CD14-positive monocyte (primary cell): Measurements from ENCODE around the gene NPM1. TPM values are rescaled to one million over a fixed set of nuclear protein-coding genes. Genes with fewer than 3 reads are reported as not detected.

Experiments used
- DNase-seq, 3 donors: peaks; one replicate each; pipeline ENCODE4 v3.0.0-alpha.2; 2011 to 2022
- H2AFZ ChIP-seq: 2 replicates; pipeline ENCODE4 v1.6.0; 2012; ENCODE audit warnings: mild to moderate bottlenecking, low read depth, low read length, inconsistent platforms; ENCODE audit not compliant: insufficient read depth, poor library complexity, severe bottlenecking
- H3K27ac ChIP-seq, 2 donors: 1 replicate in 1 of 2; 2 replicates in 1 of 2; pipeline ENCODE4 v1.5.1; 2012 to 2013; ENCODE audit warnings: low read length in 2 of 2, control low read depth in 1 of 2, inconsistent platforms in 1 of 2, low read depth in 1 of 2, mild to moderate bottlenecking in 1 of 2
- H3K27me3 ChIP-seq, 2 donors: one replicate each; pipeline versions ENCODE4 v1.6.0 to v1.6.1; 2011 to 2013; ENCODE audit warnings: low read length in 2 of 2; ENCODE audit not compliant: control insufficient read depth in 2 of 2, insufficient read depth in 2 of 2
- H3K36me3 ChIP-seq, 2 donors: replicated peaks in 1 of 2; 1 replicate in 1 of 2; 2 replicates in 1 of 2; pipeline versions ENCODE4 v1.5.1 to v1.6.1; 2012 to 2013; ENCODE audit warnings: low read length in 2 of 2, control low read depth in 1 of 2, inconsistent platforms in 1 of 2, mild to moderate bottlenecking in 1 of 2; ENCODE audit not compliant: insufficient read depth in 2 of 2, control insufficient read depth in 1 of 2
- H3K4me1 ChIP-seq, 2 donors: 1 replicate in 1 of 2; 2 replicates in 1 of 2; pipeline versions ENCODE4 v1.5.1 to v1.6.1; 2012 to 2013; ENCODE audit warnings: low read length in 2 of 2, control low read depth in 1 of 2, inconsistent platforms in 1 of 2, mild to moderate bottlenecking in 1 of 2, moderate library complexity in 1 of 2; ENCODE audit not compliant: insufficient read depth in 2 of 2, control insufficient read depth in 1 of 2
- H3K4me2 ChIP-seq: replicated peaks from 2 replicates; pipeline ENCODE3; 2012; ENCODE audit warnings: low read length, moderate library complexity, mild to moderate bottlenecking; ENCODE audit not compliant: poor library complexity, severe bottlenecking; ENCODE audit errors: extremely low read depth
- H3K4me3 ChIP-seq, 3 experiments: fragments of 200-600 bp in 1 of 3; sonication (generic) in 1 of 3; replicated peaks in 1 of 3; 1 replicate in 2 of 3; 2 replicates in 1 of 3; pipeline ENCODE4 v1.5.1; 2011 to 2013; ENCODE audit warnings: low read length in 3 of 3, mild to moderate bottlenecking in 3 of 3, control low read depth in 2 of 3, low read depth in 2 of 3, inconsistent platforms in 1 of 3, moderate library complexity in 1 of 3
- H3K79me2 ChIP-seq: 2 replicates; pipeline ENCODE4 v1.6.0; 2012; ENCODE audit warnings: mild to moderate bottlenecking, control low read depth, inconsistent platforms, low read length, moderate library complexity; ENCODE audit not compliant: insufficient read depth
- H3K9ac ChIP-seq: 2 replicates; pipeline ENCODE4 v1.6.0; 2017; ENCODE audit warnings: low read length, mild to moderate bottlenecking; ENCODE audit not compliant: insufficient read depth, poor library complexity, severe bottlenecking
- H3K9me3 ChIP-seq, 2 donors: replicated peaks in 1 of 2; 1 replicate in 1 of 2; 2 replicates in 1 of 2; pipeline versions ENCODE4 v1.5.1 to v1.6.1; 2012 to 2013; ENCODE audit warnings: low read length in 2 of 2, control low read depth in 1 of 2; ENCODE audit not compliant: control insufficient read depth in 1 of 2, insufficient read depth in 1 of 2
- H4K20me1 ChIP-seq: 2 replicates; pipeline ENCODE4 v1.6.0; 2012; ENCODE audit warnings: mild to moderate bottlenecking, low read length, control low read depth, moderate library complexity; ENCODE audit not compliant: insufficient read depth
- H3K27ac Mint-ChIP-seq, 7 donors: one replicate each; pipeline ENCODE4 v1.8.0; 2020; ENCODE audit warnings: mild to moderate bottlenecking in 7 of 7, mixed read lengths in 7 of 7, moderate library complexity in 6 of 7, inconsistent platforms in 2 of 7
- H3K27me3 Mint-ChIP-seq, 3 donors: one replicate each; pipeline ENCODE4 v1.8.0; 2021 to 2022; ENCODE audit warnings: low read depth in 3 of 3, mild to moderate bottlenecking in 3 of 3, mixed read lengths in 3 of 3, moderate library complexity in 3 of 3, inconsistent platforms in 1 of 3
- H3K36me3 Mint-ChIP-seq, 2 donors: one replicate each; pipeline ENCODE4 v1.8.0; 2020; ENCODE audit warnings: mixed read lengths in 2 of 2, inconsistent platforms in 1 of 2, mild to moderate bottlenecking in 1 of 2
- H3K4me1 Mint-ChIP-seq: one replicate; pipeline ENCODE4 v1.8.0; 2020; ENCODE audit warnings: mild to moderate bottlenecking, mixed read lengths
- H3K4me3 Mint-ChIP-seq, 2 donors: one replicate each; pipeline ENCODE4 v1.8.0; 2020; ENCODE audit warnings: mild to moderate bottlenecking in 2 of 2, mixed read lengths in 2 of 2, moderate library complexity in 1 of 2
- H3K9me3 Mint-ChIP-seq, 7 donors: one replicate each; pipeline ENCODE4 v1.8.0; 2020 to 2022; ENCODE audit warnings: mixed read lengths in 7 of 7, mild to moderate bottlenecking in 6 of 7, moderate library complexity in 6 of 7, inconsistent platforms in 2 of 7
- WGBS: methylation state at CpG from one replicate; pipeline ENCODE4 v1.1.5; 2013; ENCODE audit warnings: missing lambda C conversion rate; ENCODE audit not compliant: insufficient coverage; 5-methylcytosine and 5-hydroxymethylcytosine counted together
- intact Hi-C, 2 donors: fragments of 100-400 bp; cut with micrococcal nuclease; formaldehyde crosslinking; loops; one replicate each; pipeline versions ENCODE4 v1.15.0 to v1.15.1; 2023
- polyA plus RNA-seq, 3 donors: library from polyadenylated mRNA; depleted of rRNA in 1 of 3; unstranded in 2 of 3; stranded (reverse) in 1 of 3; fragments of 300-500 nt in 2 of 3; fragments of >200 nt in 1 of 3; fragmentation: Illumina TruSeq in 2 of 3; gene quantifications; 1 replicate in 2 of 3; 2 replicates in 1 of 3; pipeline ENCODE4 v1.2.3, GENCODE V29; 2012 to 2021
- TF ChIP-seq, protein P1 (sequence below): fragments of 200-600 bp; IDR thresholded peaks from one replicate; pipeline ENCODE4 v1.8.0; 2022; ENCODE audit warnings: antibody characterized with exemption, mild to moderate bottlenecking

Gene NPM1
- polyA plus RNA-seq, 3 donors = 102 to 191 (median 188) TPM

- H3K27me3 Mint-ChIP-seq = peaks cover 27 to 47% (median 39%) of the 10 kb centered on the region in 3 donors
These were observed 30.8 kb downstream of the NPM1 start for GRCh38 chr5:171418316-171418981.

DNA sequence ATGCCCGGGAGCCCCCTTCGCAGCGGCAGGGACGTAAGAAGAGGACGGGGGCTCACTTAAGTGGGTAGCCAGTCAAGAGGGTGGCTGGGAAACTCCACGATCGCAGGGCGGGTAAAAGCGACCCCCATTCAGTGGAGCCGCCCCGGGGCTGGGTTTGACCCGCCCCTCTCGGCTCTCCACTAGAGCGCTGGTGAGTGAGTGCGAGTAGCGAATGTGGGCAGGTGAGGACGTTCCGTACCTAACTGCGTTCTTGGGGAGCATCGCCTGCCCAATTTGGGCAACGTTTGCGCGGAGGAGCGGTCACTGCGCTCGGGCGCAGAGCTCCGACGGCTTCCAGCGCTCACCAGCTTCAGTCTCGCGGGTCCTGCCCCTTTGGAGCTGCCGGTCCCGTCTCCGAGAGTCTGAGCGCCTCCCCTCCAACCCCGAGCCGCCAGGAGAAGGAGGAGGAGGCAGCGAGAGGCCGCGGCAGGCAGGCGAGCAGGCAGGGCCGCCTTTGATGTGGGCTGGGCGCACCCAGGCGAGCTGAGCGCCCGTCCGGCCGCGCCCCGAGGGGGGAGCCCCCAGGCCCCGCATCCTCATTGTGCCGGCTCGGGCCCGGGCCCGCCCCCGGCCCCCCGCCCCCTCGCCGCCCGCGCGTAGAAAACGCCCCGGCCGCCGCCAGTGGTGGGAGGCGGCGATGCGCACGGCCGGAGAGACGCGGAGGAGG is 31.5 kb downstream of the NPM1 start, which contains the start of gene FGF18:
Gene FGF18, plus strand, starts transcription at position 666 of the 706 bp plus-strand sequence. CDS start 553 bp downstream, outside the sequence.
- Histone ChIP-seq H3K4me1 (peaks cover 6 to 27% of the 10 kb centered on the region in 2 donors), H4K20me1 (no peaks in the 10 kb centered on the region), H3K4me2 (peak within 1 kb of the TSS; percentile 42), H3K79me2 (no peaks in the 10 kb centered on the region), H3K36me3 (peaks cover 0 to 5% of the 10 kb centered on the region in 2 donors), H2AFZ (no peak within 1 kb of the TSS), H3K9ac (no peak within 1 kb of the TSS), H3K4me3 (peak within 1 kb of the TSS in 1 of 3 experiments; percentile 25), H3K9me3 (peaks cover 0 to 8% of the 10 kb centered on the region in 2 donors), H3K27me3 (peaks cover 16 to 36% of the 10 kb centered on the region in 2 donors), H3K27ac (no peak within 1 kb of the TSS)
- intact Hi-C loops = loop anchor here (5.0 to 10.0 kb wide), 2 partner anchors 488 to 626 kb away; no protein-coding TSS in a partner anchor
- H3K9me3 Mint-ChIP-seq = peaks cover 0 to 7% (median 0%) of the 10 kb centered on the region in 7 donors
- peaks cover under 1 to 2% of the 10 kb centered on the region in 2 donors for H3K36me3 Mint-ChIP-seq
- H3K4me3 Mint-ChIP-seq = peak within 1 kb of the TSS; percentile 51 to 91
- TF ChIP-seq, protein P1, sequence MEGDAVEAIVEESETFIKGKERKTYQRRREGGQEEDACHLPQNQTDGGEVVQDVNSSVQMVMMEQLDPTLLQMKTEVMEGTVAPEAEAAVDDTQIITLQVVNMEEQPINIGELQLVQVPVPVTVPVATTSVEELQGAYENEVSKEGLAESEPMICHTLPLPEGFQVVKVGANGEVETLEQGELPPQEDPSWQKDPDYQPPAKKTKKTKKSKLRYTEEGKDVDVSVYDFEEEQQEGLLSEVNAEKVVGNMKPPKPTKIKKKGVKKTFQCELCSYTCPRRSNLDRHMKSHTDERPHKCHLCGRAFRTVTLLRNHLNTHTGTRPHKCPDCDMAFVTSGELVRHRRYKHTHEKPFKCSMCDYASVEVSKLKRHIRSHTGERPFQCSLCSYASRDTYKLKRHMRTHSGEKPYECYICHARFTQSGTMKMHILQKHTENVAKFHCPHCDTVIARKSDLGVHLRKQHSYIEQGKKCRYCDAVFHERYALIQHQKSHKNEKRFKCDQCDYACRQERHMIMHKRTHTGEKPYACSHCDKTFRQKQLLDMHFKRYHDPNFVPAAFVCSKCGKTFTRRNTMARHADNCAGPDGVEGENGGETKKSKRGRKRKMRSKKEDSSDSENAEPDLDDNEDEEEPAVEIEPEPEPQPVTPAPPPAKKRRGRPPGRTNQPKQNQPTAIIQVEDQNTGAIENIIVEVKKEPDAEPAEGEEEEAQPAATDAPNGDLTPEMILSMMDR = peak; percentile 72
- H3K4me1 Mint-ChIP-seq = peaks cover 16% of the 10 kb centered on the region
- H3K27ac Mint-ChIP-seq = peak within 1 kb of the TSS in 1 of 7 donors; percentile 69
- 0% methylated on average over 70 of the region's 74 CpGs for WGBS
- H3K27me3 Mint-ChIP-seq = peaks cover 27 to 47% (median 42%) of the 10 kb centered on the region in 3 donors
- DNase-seq = no peak

More at GRCh38 chr5:171418316-171418981, 30.8 kb downstream of the NPM1 start:
- TF ChIP-seq, protein P1 = peak; percentile 89
- Histone ChIP-seq H3K4me3 (peak overlapping the region in 1 of 3 experiments; percentile 25), H3K79me2 (no peaks in the 10 kb centered on the region), H3K9me3 (peaks cover 0 to 8% of the 10 kb centered on the region in 2 donors), H3K9ac (no peak overlapping the region), H2AFZ (no peak overlapping the region), H3K27me3 (peaks cover 16 to 36% of the 10 kb centered on the region in 2 donors), H4K20me1 (no peaks in the 10 kb centered on the region), H3K36me3 (peaks cover 0 to 9% of the 10 kb centered on the region in 2 donors), H3K4me1 (peaks cover 6 to 27% of the 10 kb centered on the region in 2 donors), H3K4me2 (peak overlapping the region; percentile 42), H3K27ac (no peak overlapping the region)
- peak; percentile 32 to 47 (median 33) for DNase-seq
- H3K4me3 Mint-ChIP-seq = peak overlapping the region in 1 of 2 donors; percentile 64
- peaks cover 16% of the 10 kb centered on the region for H3K4me1 Mint-ChIP-seq
- H3K36me3 Mint-ChIP-seq = peaks cover 4 to 5% of the 10 kb centered on the region in 2 donors
- no peak overlapping the region for H3K27ac Mint-ChIP-seq
- intact Hi-C loops = loop anchor here (5.0 to 10.0 kb wide), 2 partner anchors 489 to 626 kb away; no protein-coding TSS in a partner anchor
- peaks cover 0 to 7% (median 0%) of the 10 kb centered on the region in 7 donors for H3K9me3 Mint-ChIP-seq
- WGBS = 17% methylated on average over 26 of the region's 26 CpGs
